ENCODE results near the gene NTM.

Gene NTM

GRCh38 chr11:132171031-132171430 lies 800.6 kb downstream of the NTM start:
- TF ChIP-seq CTCF (IDR thresholded peaks at IDR 0.05; ENCODE audit: control insufficient read depth, extremely low read depth, insufficient read depth): no peak
- no peak for DNase-seq (ENCODE audit: low read depth)
- H3K4me3 ChIP-seq (ENCODE audit: low read depth, low read length): no peak overlapping the region

GRCh38 chr11:132174362-132175255 lies 804.2 kb downstream of the NTM start:
- no peak overlapping the region for H3K4me3 ChIP-seq (ENCODE audit: low read depth, low read length)
- no peak for TF ChIP-seq CTCF (IDR thresholded peaks at IDR 0.05; ENCODE audit: control insufficient read depth, extremely low read depth, insufficient read depth)
- no peak for DNase-seq (ENCODE audit: low read depth)

- TF ChIP-seq CTCF (IDR thresholded peaks at IDR 0.05; ENCODE audit: control insufficient read depth, extremely low read depth, insufficient read depth): no peak
- peak; percentile 17 for DNase-seq (ENCODE audit: low read depth)
- H3K4me3 ChIP-seq (ENCODE audit: low read depth, low read length): no peak overlapping the region
These were observed 806.7 kb downstream of the NTM start for GRCh38 chr11:132177106-132177505.

- no peak for DNase-seq (ENCODE audit: low read depth)
- TF ChIP-seq CTCF (IDR thresholded peaks at IDR 0.05; ENCODE audit: control insufficient read depth, extremely low read depth, insufficient read depth): no peak
- no peak overlapping the region for H3K4me3 ChIP-seq (ENCODE audit: low read depth, low read length)
These were observed 813.7 kb downstream of the NTM start for GRCh38 chr11:132184079-132184478.

GRCh38 chr11:132185726-132186592 lies 815.5 kb downstream of the NTM start:
- no peak for DNase-seq (ENCODE audit: low read depth)
- TF ChIP-seq CTCF (IDR thresholded peaks at IDR 0.05; ENCODE audit: control insufficient read depth, extremely low read depth, insufficient read depth): no peak
- H3K4me3 ChIP-seq (ENCODE audit: low read depth, low read length): no peak overlapping the region

GRCh38 chr11:132186699-132187098 lies 816.3 kb downstream of the NTM start:
- DNase-seq (ENCODE audit: low read depth): no peak
- TF ChIP-seq CTCF (IDR thresholded peaks at IDR 0.05; ENCODE audit: control insufficient read depth, extremely low read depth, insufficient read depth): peak; percentile 21
- H3K4me3 ChIP-seq (ENCODE audit: low read depth, low read length): no peak overlapping the region
